ENCODE data around the gene FIG4.

- no peak for TF ChIP-seq POLR2A (IDR thresholded peaks at IDR 0.05; ENCODE audit: low read depth, low read length)
- TF ChIP-seq POLR2AphosphoS5 (IDR thresholded peaks at IDR 0.05; ENCODE audit: low read depth, low read length) = no peak
- no peak for TF ChIP-seq TAF1 (IDR thresholded peaks at IDR 0.05; ENCODE audit: borderline replicate concordance, low read depth, low read length)
Measured at GRCh38 chr6:109720311-109720710, 29.2 kb downstream of the FIG4 start.

All from GM12892 (cell line).